ENCODE results near the gene C10orf62. TPM values are rescaled to one million over a fixed set of nuclear protein-coding genes. Genes with fewer than 3 reads are reported as not detected.

Gene C10orf62, protein sequence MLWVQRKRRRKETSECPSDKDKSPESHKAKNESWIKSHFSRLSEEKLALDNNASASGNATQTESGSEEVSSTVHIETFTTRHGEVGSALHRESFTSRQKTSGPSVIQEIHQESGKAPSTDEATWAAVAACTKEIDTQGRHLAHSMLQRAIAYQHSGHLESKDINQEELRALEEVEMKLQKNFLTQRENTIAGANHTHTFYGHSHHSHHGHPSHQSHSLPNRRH
- total RNA-seq, result 0.33 TPM in 1 of 2 replicates, not detected in the other

GRCh38 chr10:97589479-97589878, at the start of gene C10orf62:
Gene C10orf62 (plus strand): TSS chr10:97589721. CDS start chr10:97589898, 177 bp downstream.

GRCh38 chr10:97572214-97572989, 17.1 kb upstream of the C10orf62 start, which contains the start of gene ANKRD2:
Gene ANKRD2 (plus strand): TSS chr10:97572779. CDS start chr10:97572789, 10 bp downstream.

GRCh38 chr10:97584060-97584797, 5.3 kb upstream of the C10orf62 start, which contains the start of gene HOGA1:
Gene HOGA1 (plus strand): TSS chr10:97584389. CDS start chr10:97584704, 315 bp downstream.

DNA sequence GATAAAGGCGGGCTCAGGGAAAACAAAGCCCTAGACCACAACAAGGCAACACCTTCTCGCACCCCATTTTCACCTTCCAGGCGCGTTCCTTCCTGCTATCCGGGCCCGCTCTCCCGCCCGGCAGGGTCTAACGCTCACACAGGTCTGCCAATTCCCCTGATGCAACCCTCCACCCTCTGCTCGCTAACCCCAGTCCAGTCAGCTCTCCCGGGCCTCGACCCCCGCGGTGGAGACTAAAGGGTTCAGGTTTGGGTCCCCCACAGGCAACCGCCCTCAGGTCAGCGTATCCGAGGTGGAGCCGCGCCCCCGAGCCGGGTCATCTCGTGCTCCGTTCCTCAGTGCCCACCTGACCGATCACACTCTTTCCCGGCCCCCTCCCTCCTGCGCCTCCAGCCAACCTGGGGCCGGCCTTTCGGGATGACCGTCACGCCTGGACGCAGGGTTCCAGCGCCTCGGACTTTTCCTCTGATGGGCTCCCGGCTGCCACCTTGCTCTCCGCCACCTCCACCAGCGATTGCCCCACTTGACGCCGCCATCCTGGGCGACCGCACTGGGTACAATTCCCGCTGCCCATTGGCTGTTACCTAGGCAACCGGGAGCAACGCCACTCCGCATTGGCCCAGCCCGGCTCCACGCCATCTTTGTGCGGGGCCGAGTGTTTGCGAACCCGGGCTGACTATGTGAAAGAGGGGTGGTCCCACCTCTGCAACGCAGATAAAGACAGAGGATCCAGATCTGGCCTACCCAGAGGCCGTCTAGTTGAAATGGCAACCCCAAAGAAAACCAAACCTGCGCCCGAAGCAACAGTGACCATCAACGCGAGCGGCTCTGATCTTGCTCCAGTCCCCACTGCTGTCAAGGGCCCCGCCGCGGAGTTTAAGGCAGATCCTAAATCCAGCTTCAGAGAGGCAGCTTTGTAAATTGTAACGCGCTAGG, 43.7 kb downstream of the C10orf62 start, which contains the start of gene MORN4:
MORN4 (minus strand) TSS at position 552 of the 936 bp plus-strand sequence. CDS start 13,847 bp downstream, outside the sequence.

DNA sequence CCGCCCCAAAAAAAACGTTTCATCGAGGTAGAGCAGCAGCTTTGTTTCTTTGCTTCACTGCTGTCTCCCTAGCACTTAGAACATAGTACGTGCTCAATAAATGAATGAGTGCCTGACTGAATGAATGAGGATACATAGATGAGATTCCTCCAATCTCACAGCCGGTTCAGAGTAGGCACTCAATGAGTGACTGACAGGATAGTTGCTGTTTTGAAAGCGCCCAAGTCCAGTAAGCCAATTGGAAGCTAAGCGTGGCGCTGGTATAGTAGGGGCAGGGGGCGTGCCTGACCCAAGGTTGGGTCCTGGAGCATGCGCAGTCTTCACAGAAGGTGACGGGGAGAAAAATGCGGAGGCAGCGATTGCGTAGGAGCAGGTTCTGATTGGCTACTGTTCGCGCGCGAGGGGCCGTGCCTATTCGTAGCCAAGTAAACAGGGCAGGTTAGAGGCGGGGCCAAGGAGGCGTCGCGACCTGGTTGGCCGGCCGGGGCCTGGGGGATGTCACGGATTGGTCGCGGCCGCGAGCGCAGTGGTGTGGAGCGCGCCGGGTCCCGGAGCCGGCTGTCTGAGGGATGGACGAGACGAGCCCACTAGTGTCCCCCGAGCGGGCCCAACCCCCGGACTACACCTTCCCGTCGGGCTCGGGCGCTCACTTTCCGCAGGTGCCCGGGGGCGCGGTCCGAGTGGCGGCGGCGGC, 50.8 kb downstream of the C10orf62 start, which contains the start of gene PI4K2A:
PI4K2A (plus strand) TSS at position 498 of the 694 bp plus-strand sequence; CDS start at position 570, 72 bp downstream.

Other genes with a start within 250 kb of the C10orf62 start
- 17.7 and 21.6 TPM in 2 replicates for gene RRP12, start 188.4 kb upstream of the C10orf62 start, total RNA-seq
- 203 and 733 TPM in 2 replicates for gene PGAM1, start 163.5 kb upstream of the C10orf62 start, total RNA-seq
- gene EXOSC1, start 143.7 kb upstream of the C10orf62 start, total RNA-seq, result 34.2 and 37.0 TPM in 2 replicates
- 53.8 and 109 TPM in 2 replicates for gene ZDHHC16, start 143.5 kb upstream of the C10orf62 start, total RNA-seq
- 95.8 and 152 TPM in 2 replicates for gene MMS19, start 91.3 kb upstream of the C10orf62 start, total RNA-seq
- gene UBTD1, start 90.8 kb upstream of the C10orf62 start, total RNA-seq, result 33.1 and 33.8 TPM in 2 replicates
- 0.79 and 5.4 TPM in 2 replicates for gene ANKRD2, start 16.9 kb upstream of the C10orf62 start, total RNA-seq
- gene HOGA1, start 5.3 kb upstream of the C10orf62 start, total RNA-seq, result 0.98 and 1.2 TPM in 2 replicates
- 1.3 and 1.6 TPM in 2 replicates for gene MORN4, start 43.8 kb downstream of the C10orf62 start, total RNA-seq
- 18.5 and 32.8 TPM in 2 replicates for gene PI4K2A, start 51.0 kb downstream of the C10orf62 start, total RNA-seq
- gene AVPI1, start 97.5 kb downstream of the C10orf62 start, total RNA-seq, result 21.2 and 23.9 TPM in 2 replicates
- 83.6 and 91.4 TPM in 2 replicates for gene MARVELD1, start 124.0 kb downstream of the C10orf62 start, total RNA-seq
- gene ZFYVE27, start 147.4 kb downstream of the C10orf62 start, total RNA-seq, result 15.7 and 19.2 TPM in 2 replicates
- gene SFRP5, start 182.3 kb downstream of the C10orf62 start, total RNA-seq, result not detected in 2 replicates